Fibroblast of villous mesenchyme (primary cell): ENCODE results near the gene CAMK2A. TPM values are rescaled to one million over a fixed set of nuclear protein-coding genes. Genes with fewer than 3 reads are reported as not detected.

Experiments
- DNase-seq: peaks from one replicate; pipeline ENCODE4 v3.0.0-alpha.2; 2010; ENCODE audit warnings: low read depth
- H3K4me3 ChIP-seq: 2 replicates; pipeline ENCODE4 v1.5.1; 2011; ENCODE audit warnings: low read depth, mild to moderate bottlenecking, low read length
- CTCF ChIP-seq: IDR thresholded peaks from 2 replicates; pipeline ENCODE4 v1.5.1; 2012; ENCODE audit warnings: low read depth, mild to moderate bottlenecking, low read length; ENCODE audit not compliant: insufficient read depth
- total RNA-seq: library from RNA; depleted of rRNA; stranded (reverse); fragments of >200 nt; gene quantifications from 2 replicates; pipeline ENCODE4 v1.2.3, GENCODE V29; 2012

Gene CAMK2A
- total RNA-seq, 1 donor: 1.3 TPM

GRCh38 chr5:150172145-150172544 is 117.4 kb downstream of the CAMK2A start:
- DNase-seq: peak; percentile 94
- H3K4me3 ChIP-seq: no peak overlapping the region
- TF ChIP-seq CTCF: no peak

Other genes starting within 250 kb of the CAMK2A start
- under 0.01 TPM in 2 replicates for gene CSF1R, start 203.2 kb downstream of the CAMK2A start, total RNA-seq
- gene PDGFRB, start 133.9 kb downstream of the CAMK2A start, total RNA-seq: 341 TPM in 2 replicates
- under 0.01 and 0.64 TPM in 2 replicates for gene CDX1, start 123.0 kb downstream of the CAMK2A start, total RNA-seq
- gene SLC6A7, start 99.7 kb downstream of the CAMK2A start, total RNA-seq: under 0.01 TPM in 2 replicates
- 13.8 and 23.5 TPM in 2 replicates for gene ARSI, start 13.1 kb upstream of the CAMK2A start, total RNA-seq
- gene TCOF1, start 67.9 kb upstream of the CAMK2A start, total RNA-seq: 19.0 and 23.7 TPM in 2 replicates
- gene CD74, start 123.1 kb upstream of the CAMK2A start, total RNA-seq: 0.32 and 3.0 TPM in 2 replicates
- 1,744 and 3,299 TPM in 2 replicates for gene RPS14, start 160.0 kb upstream of the CAMK2A start, total RNA-seq
- gene NDST1, start 218.4 kb upstream of the CAMK2A start, total RNA-seq: 87.2 and 89.5 TPM in 2 replicates